NB4 (cell line): ENCODE data around the gene ADAMTS6.

Experiments
- MYC ChIP-seq: IDR thresholded peaks from 2 replicates; pipeline ENCODE4 v1.6.1; 2011; ENCODE audit warnings: low read depth, low read length
- POLR2A ChIP-seq: IDR thresholded peaks from 2 replicates; pipeline ENCODE4 v1.6.1; 2011; ENCODE audit warnings: mild to moderate bottlenecking; ENCODE audit not compliant: insufficient read length; ENCODE audit errors: extremely low read depth
- TF ChIP-seq, protein P1 (sequence below): IDR thresholded peaks from one replicate; pipeline ENCODE4 v1.5.1; 2012; ENCODE audit warnings: low read depth, low read length
- TF ChIP-seq, protein P2 (sequence below): IDR thresholded peaks from 2 replicates; pipeline ENCODE4 v1.6.1; 2011; ENCODE audit warnings: low read depth, low read length

DNA sequence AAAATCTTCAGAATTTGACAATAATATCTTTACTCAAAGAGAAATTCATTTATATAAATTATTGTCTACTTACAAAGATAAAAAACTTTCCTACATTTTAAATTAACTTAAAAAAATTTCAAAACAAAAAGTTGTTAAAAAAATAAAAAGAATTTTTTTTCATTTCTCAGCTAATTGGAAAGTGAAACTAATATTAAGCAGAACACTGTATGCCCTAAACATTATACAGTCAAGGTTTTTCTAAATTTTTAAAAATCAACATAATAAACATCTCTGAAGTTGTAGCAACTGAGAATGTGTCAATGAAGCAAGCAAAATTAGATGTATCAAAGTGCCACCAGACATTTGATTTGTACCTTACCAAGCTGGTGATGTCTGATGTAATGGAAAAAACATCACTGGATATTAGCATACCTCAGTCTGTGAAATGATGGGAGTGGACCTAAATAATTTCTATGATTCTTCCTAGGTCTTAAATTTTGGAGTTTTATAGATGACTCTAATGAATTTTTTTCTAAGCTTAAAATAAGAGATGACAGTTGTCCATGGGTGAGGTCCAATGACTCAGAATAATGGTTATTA is 290.1 kb downstream of the ADAMTS6 start:
- TF ChIP-seq, protein P1, sequence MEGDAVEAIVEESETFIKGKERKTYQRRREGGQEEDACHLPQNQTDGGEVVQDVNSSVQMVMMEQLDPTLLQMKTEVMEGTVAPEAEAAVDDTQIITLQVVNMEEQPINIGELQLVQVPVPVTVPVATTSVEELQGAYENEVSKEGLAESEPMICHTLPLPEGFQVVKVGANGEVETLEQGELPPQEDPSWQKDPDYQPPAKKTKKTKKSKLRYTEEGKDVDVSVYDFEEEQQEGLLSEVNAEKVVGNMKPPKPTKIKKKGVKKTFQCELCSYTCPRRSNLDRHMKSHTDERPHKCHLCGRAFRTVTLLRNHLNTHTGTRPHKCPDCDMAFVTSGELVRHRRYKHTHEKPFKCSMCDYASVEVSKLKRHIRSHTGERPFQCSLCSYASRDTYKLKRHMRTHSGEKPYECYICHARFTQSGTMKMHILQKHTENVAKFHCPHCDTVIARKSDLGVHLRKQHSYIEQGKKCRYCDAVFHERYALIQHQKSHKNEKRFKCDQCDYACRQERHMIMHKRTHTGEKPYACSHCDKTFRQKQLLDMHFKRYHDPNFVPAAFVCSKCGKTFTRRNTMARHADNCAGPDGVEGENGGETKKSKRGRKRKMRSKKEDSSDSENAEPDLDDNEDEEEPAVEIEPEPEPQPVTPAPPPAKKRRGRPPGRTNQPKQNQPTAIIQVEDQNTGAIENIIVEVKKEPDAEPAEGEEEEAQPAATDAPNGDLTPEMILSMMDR, result no peak
- TF ChIP-seq POLR2A (no peak), MYC (no peak)
- TF ChIP-seq, protein P2, sequence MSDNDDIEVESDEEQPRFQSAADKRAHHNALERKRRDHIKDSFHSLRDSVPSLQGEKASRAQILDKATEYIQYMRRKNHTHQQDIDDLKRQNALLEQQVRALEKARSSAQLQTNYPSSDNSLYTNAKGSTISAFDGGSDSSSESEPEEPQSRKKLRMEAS, result no peak
